HUES48 (cell line): ENCODE data around the gene ADNP.

Experiments used
- H3K27ac ChIP-seq: one replicate; pipeline ENCODE4 v1.7.0; 2013; ENCODE audit warnings: low read depth, low read length, inconsistent platforms
- H3K27me3 ChIP-seq: 2 replicates; pipeline ENCODE4 v1.6.1; 2013; ENCODE audit warnings: mild to moderate bottlenecking, low read length; ENCODE audit not compliant: control insufficient read depth, insufficient read depth
- H3K36me3 ChIP-seq: 2 replicates; pipeline ENCODE4 v1.6.1; 2013; ENCODE audit warnings: low read length; ENCODE audit not compliant: control insufficient read depth, insufficient read depth
- H3K4me1 ChIP-seq: 2 replicates; pipeline ENCODE4 v1.6.1; 2013; ENCODE audit warnings: mild to moderate bottlenecking, low read length; ENCODE audit not compliant: control insufficient read depth, insufficient read depth
- H3K4me3 ChIP-seq: 2 replicates; pipeline ENCODE4 v1.5.1; 2013; ENCODE audit warnings: mild to moderate bottlenecking, low read depth, low read length
- H3K9ac ChIP-seq: 2 replicates; pipeline ENCODE4 v1.6.1; 2013; ENCODE audit warnings: mild to moderate bottlenecking, low read depth, low read length, moderate library complexity
- H3K9me3 ChIP-seq: 2 replicates; pipeline ENCODE4 v1.6.1; 2013; ENCODE audit warnings: low read length; ENCODE audit not compliant: control insufficient read depth, insufficient read depth

The ADNP gene

DNA sequence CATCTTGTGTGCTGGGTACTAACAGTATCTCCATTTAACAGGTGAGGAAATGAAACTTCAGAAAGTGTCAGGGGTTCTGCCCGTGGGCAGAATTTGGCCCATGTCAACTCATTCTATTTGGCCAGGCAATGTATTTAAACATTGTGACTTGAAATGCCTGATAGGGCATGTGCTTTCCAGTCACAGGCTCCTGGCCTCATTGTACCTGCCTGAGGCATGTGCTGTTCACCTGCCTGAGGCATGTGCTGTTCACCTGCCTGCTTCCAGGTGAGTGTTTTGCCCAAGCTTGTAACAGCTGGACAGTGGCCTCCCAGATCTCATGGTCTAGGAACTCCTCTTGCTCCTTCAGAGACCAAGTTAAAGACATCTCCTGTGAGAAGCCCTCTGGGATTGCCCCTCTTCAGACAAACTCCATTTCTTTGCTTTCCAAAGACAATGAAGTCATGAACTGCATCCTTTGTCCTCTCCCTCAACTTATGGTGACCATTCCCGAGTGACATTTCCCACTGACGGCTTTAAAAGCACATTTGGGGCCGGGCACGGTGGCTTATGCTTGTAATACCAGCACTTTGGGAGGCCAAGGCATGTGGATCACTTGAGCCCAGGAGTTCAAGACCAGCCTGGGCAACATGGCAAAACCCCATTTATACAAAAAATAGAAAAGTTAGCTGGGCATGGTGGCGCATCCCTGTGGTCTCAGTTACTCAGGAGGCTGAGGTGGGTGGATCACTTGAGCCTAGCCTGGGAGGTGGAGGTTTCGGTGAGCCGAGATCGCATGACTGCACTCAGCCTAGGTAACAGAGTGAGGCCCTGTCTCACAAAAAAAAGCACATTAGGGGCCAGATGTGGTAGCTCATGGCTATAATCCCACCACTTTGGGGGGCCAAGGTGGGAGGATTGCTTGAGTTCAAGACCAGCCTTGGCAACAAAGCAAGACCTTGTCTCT is 87.6 kb downstream of the ADNP start:
- Histone ChIP-seq H3K4me1 (no peaks in the 10 kb centered on the region), H3K27ac (no peak overlapping the region), H3K36me3 (0 out of 2 replicates have a peak, but pooled peaks cover 4% of the 10 kb centered on the region), H3K27me3 (no peaks in the 10 kb centered on the region), H3K9ac (no peak overlapping the region), H3K4me3 (no peak overlapping the region), H3K9me3 (no peaks in the 10 kb centered on the region)

DNA sequence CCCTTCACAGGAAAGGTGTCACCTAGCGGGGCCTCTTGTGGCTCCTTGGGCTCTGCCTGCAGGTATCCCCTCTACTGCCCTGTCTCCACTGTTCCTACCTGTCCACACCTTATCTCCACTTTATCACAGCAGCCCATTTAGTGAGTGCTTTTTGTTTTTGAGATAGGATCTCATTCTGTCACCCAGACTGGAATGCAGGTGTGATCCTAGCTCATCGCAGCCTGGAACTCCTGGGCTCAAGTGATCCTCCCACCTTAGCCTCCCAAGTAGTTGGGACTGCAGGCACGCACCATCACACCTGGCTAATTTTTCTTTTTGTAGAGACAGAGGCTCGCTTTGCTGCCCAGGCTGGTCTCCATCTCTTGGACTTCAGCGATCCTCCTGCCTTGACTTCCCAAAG is 88.4 kb downstream of the ADNP start:
- no peaks in the 10 kb centered on the region for H3K9me3 ChIP-seq
- 0 out of 2 replicates have a peak, but pooled peaks cover 4% of the 10 kb centered on the region for H3K36me3 ChIP-seq
- no peaks in the 10 kb centered on the region for H3K27me3 ChIP-seq
- H3K9ac ChIP-seq = no peak overlapping the region
- H3K27ac ChIP-seq = no peak overlapping the region
- H3K4me3 ChIP-seq = no peak overlapping the region
- no peaks in the 10 kb centered on the region for H3K4me1 ChIP-seq
